HG03469 (cell line): ENCODE data around the gene UBE2D3.
A peak's percentile ranks its signal among the peaks of the same experiment; 100 is the strongest.
"Not testable (repeated sequence)": the region's sequence is repeated elsewhere in the genome, so short reads cannot be mapped to it uniquely, and the experiment has no call there.

Source experiments
- ATAC-seq: cut with Tn5 transposase; IDR thresholded peaks from one replicate; pipeline ENCODE4 v1.9.1; 2021; ENCODE audit warnings: mild to moderate bottlenecking, moderate library complexity, moderate number of reproducible peaks; ENCODE audit not compliant: unreplicated experiment

UBE2D3 gene

GRCh38 chr4:102832105-102832504 is 4.8 kb upstream of the UBE2D3 start:
- ATAC-seq: no peak

DNA sequence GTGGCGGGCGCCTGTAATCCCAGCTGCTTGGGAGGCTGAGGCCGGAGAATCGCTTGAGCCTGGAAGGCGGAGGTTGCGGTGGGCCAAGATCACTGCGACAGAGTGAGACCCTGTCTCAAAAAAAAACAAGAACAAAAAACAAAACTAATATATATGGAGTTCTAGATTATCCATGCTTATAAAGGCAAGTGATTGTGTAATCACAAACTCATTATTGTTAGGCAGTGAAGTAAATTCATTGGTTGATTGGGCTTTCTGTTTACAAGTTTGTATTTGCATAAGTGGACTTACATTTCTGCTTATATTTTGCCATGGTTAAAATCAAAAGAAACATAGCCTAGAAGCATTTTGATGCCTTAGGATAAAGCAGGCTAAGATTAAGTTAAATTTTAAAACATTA is 2.5 kb upstream of the UBE2D3 start:
- ATAC-seq: no peak

DNA sequence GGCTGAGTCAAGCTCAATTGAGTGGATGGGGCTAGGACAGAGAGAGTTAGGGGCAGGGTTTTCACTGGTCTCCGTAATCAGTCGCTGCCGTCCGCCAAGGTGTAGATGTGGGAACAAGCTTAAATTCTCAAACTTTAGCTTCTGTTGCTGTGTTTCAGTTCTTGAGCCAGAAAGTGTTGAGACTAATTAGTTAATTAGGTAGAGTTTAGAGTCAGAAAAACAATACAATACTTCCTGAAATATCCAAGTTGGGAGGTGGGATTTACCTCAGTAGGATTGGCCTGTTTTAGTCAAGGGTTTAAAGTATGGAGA is 1.1 kb upstream of the UBE2D3 start:
- no peak for ATAC-seq

GRCh38 chr4:102827674-102828496 is 534 bp upstream of the UBE2D3 start:
- ATAC-seq: peak; percentile 78

- no peak for ATAC-seq
Observed at GRCh38 chr4:102826105-102826889, 1.1 kb downstream of the UBE2D3 start.

GRCh38 chr4:102825261-102826091 is 1.9 kb downstream of the UBE2D3 start:
- no peak for ATAC-seq

GRCh38 chr4:102824398-102824797 is 3.0 kb downstream of the UBE2D3 start:
- no peak for ATAC-seq

GRCh38 chr4:102823897-102824296 is 3.5 kb downstream of the UBE2D3 start:
- ATAC-seq: no peak

- no peak for ATAC-seq
Observed at GRCh38 chr4:102823464-102823863, 3.9 kb downstream of the UBE2D3 start.

DNA sequence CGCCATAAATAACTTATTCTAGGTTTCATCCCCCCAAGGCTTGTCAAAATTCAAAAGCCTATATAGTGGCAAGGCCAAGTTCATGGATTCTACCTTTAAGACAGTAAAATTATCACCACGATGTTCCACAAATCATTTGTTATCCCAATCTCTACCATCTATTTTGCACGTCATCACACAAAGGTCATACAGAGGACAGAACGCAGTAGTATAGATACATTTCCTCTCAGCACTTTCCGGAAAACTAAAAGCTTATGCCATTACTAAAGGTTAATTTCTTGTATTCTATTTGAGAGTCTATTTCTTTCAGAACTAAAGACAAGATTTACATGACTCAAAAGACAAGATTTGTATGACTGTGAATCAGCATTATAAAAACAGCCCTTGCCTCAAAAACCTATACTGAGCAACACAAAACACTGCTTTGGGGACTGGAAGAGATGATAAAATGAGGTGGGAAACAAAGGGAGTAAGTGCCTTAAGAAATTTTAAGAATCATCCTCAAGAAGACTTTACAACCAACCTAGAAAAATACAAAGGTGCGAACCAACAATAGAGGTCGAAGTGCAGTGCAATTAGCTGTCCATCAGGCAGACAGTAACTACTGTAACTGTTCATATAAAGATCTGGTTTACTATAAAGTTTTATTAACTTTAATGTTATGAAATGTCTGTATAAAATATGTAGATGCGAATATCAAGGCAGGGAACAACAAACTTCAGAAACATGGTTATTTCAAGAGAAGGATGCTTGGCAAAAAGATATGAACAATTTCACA is 7.6 kb downstream of the UBE2D3 start:
- ATAC-seq: no peak

GRCh38 chr4:102819100-102819499 is 8.3 kb downstream of the UBE2D3 start:
- ATAC-seq: not testable (repeated sequence)

- no peak for ATAC-seq
Observed at GRCh38 chr4:102817613-102818268, 9.6 kb downstream of the UBE2D3 start.

DNA sequence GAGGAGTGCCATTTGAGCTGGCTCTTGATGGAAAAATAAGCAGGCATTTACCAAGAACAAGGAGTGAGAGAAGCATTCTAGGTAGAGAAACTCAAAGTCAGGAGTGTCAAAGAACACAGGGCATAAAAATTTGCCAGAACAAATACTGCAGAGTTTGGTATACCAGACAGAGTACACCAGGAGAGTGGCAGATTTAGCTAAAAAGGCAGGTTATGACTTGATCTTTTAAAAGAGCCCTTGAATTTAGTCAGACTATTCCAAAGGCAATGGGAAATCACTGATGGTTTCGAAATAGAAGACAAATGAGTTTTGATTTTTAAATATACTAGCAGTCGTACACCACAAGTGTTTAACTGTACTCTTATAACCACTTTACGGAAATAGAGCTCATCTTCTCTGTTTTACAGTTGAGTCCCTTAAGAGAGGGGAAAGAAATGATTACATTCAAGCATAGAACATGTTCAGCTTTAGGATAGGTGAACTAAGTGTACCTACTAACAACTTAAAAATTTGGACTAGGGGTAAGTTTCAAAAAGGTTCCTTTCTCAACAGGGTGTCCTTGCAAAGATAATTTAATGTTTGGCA is 10.2 kb downstream of the UBE2D3 start:
- ATAC-seq: no peak

GRCh38 chr4:102815981-102816380 is 11.4 kb downstream of the UBE2D3 start:
- no peak for ATAC-seq

DNA sequence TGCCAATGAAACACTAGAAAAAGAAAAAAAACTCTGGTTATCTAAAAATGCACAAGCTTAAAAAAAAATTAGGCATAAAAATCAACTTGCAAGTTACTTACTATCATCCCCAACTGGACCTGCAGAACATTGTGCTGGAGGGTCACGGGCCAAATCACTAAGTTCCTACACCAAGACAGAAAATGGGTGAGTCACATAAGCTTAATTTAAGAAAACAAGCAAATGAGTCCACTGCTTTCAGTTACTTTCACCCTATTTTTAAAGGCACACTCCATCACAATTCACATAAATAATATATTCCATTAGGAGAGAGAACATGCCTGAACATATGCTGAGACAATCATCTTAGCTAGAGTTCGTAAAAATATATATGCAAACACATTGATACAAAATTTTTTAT is 17.7 kb downstream of the UBE2D3 start:
- no peak for ATAC-seq

- peak; percentile 80 for ATAC-seq
Observed at GRCh38 chr4:102809190-102809589, 18.2 kb downstream of the UBE2D3 start.

GRCh38 chr4:102808009-102808408 is 19.3 kb downstream of the UBE2D3 start:
- ATAC-seq: no peak

DNA sequence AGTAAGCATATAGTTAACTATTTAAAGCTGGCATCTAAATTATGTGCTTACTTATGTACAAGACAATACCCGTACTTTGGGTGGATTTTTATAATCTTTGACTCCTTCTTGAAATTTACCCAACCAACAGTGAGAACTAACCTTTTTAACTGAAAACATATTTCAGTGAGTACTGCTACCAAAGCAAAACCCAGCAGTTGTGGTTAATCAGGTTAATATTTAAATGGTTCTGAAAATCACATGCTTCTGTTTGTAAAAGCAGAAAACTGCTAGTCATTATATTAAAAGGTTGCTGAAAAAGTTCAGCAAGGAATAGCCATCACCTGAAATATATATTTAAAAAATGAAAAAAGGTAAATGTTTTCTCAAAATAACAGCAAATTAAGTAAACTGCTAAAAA is 20.0 kb downstream of the UBE2D3 start:
- no peak for ATAC-seq

DNA sequence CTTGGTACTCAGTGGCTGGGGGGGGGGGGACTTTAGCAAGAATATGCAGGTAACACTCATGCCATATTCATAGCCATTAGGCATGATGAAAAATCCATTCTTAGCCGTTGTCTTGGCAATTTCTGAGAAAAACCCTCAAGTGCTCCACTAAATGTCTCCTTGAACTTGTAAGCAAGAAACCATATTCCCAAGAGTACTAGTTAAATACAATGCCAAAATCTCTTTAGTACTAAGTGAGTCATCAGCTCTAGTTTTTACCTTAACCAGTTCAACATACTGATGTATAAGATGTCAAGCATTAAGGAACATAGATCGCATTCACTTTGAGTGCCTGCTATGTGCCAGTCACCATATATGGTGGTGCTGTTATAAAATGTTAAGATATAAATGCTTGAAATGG is 27.5 kb downstream of the UBE2D3 start:
- no peak for ATAC-seq

DNA sequence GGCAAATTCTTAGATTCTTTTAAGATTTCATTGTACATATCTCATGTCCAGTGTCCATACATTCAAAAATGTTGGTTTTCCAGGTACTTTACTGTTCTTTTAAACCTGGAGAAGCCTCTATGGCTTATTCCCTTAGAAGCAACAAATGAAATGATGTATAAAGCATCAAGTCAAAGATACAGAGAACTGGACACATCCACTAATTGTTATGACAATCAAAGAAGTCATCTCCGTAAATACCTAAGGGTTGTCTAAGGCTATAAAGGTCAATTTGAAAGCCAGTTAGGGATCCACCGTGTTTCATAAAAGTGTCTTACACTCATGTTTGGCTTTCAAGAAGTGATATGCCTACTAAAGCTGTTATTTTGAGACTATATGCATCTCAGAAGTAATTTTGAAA is 32.4 kb downstream of the UBE2D3 start:
- ATAC-seq: no peak
